Activated naive CD4-positive, alpha-beta T cell treated with anti-CD3 and anti-CD28 coated beads, Interleukin-2, amount 10 ng/mL, durations not matched to agents 7 days and 5 days (primary cell): ENCODE measurements around the gene OPCML.

Experiments used
- CTCF ChIA-PET: fragments of 350-600 bp; sonication (Branson Sonifier 250); formaldehyde crosslinking; loops from one replicate; lab custom pipeline; 2021; ENCODE audit warnings: antibody characterized with exemption; lab: Charles Lee
- DNase-seq: peaks from one replicate; pipeline ENCODE4 v3.0.0-alpha.2; 2020
- H3K27ac Mint-ChIP-seq: one replicate; pipeline ENCODE4 v1.8.0; 2021; ENCODE audit warnings: mild to moderate bottlenecking, moderate library complexity, mixed read lengths
- H3K27me3 Mint-ChIP-seq: one replicate; pipeline ENCODE4 v1.8.0; 2021; ENCODE audit warnings: mild to moderate bottlenecking, mixed read lengths
- H3K36me3 Mint-ChIP-seq: one replicate; pipeline ENCODE4 v1.8.0; 2021; ENCODE audit warnings: mixed read lengths
- H3K4me1 Mint-ChIP-seq: one replicate; pipeline ENCODE4 v1.8.0; 2021; ENCODE audit warnings: mixed read lengths
- H3K4me3 Mint-ChIP-seq: one replicate; pipeline ENCODE4 v1.8.0; 2021; ENCODE audit warnings: mild to moderate bottlenecking, moderate library complexity, mixed read lengths
- H3K9me3 Mint-ChIP-seq: one replicate; pipeline ENCODE4 v1.8.0; 2021; ENCODE audit warnings: mixed read lengths

Gene OPCML

DNA sequence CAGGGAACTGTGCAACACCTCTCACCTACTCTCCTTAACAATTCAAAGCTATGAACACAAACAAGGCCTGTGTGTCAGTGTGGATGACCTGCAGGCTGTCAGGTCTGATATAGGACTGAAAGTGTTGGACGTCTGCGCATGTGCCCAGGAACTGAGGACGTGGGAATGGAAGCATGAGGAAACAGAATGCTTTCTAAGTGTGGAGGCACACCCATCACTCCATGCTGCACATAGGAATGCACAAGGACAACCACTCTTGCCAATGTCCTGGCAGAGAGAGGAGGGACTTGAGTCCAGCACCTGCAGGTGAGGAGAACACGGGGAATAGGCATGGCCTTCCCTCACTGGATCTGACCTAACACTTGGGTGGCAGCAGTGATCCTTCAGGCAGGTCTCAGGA, 874.3 kb downstream of the OPCML start:
- no peak for DNase-seq
- Mint-ChIP-seq H3K4me3 (no peak overlapping the region), H3K9me3 (peaks cover 1% of the 10 kb centered on the region), H3K4me1 (no peaks in the 10 kb centered on the region), H3K27me3 (no peaks in the 10 kb centered on the region), H3K36me3 (no peaks in the 10 kb centered on the region), H3K27ac (no peak overlapping the region)
- CTCF ChIA-PET, result no interaction called here

DNA sequence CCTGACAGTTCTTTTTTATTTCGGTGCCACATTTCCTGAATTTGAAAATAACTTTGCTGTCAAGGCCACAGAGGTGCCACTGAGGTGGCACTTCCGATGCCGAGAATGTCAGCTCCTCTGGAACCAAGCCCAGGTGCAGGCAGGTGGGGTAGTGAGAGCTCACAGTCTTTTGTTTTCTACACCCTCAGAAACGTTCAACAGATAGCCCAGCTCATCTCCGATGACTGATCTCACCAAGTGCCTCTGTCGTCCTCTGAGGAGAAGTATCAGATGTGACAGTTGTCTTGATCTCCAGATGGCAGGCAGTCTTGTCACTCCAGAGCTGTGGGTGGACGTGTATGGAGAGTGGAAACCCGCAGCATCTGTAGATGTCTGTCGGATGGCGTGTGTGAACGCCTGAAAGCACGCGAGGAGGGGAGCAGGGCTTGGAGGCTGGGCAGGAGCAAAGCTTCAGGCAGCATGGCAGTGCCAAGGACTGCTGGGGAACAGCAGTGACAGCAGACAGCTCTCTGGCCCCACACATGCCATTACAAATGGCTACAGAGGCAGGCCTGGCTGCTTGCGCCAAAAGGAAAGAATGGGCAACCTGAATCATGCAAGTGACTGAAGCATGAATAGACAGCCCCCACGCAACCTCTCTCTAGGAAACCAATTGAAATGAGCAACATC, 877.0 kb downstream of the OPCML start:
- Mint-ChIP-seq H3K36me3 (no peaks in the 10 kb centered on the region), H3K9me3 (peaks cover 1% of the 10 kb centered on the region), H3K27me3 (no peaks in the 10 kb centered on the region), H3K4me1 (no peaks in the 10 kb centered on the region), H3K4me3 (no peak overlapping the region), H3K27ac (no peak overlapping the region)
- DNase-seq, result no peak
- CTCF ChIA-PET, result no interaction called here

DNA sequence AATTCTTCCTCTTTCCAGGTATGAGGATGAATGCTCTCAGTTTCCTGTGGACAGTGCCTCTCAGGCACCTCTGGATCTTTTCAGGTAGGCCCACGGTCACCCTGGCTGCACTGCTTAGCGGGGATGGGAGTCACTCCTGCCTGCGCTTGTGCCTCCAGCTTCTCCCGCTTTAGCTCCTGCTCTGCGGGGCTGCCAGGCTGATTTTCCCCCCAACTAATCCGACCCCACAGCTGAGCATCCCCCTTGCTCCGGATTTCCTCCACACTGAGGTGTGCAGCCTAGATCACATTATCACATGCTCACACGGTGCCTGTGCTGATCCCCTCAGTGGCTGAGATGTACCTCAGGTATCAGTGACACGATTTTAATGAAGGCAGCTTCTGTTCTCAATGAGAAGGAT, 879.1 kb downstream of the OPCML start:
- no peak for DNase-seq
- Mint-ChIP-seq H3K4me1 (no peaks in the 10 kb centered on the region), H3K27ac (no peak overlapping the region), H3K27me3 (no peaks in the 10 kb centered on the region), H3K9me3 (peaks cover 4% of the 10 kb centered on the region), H3K4me3 (no peak overlapping the region), H3K36me3 (no peaks in the 10 kb centered on the region)
- CTCF ChIA-PET, result no interaction called here

DNA sequence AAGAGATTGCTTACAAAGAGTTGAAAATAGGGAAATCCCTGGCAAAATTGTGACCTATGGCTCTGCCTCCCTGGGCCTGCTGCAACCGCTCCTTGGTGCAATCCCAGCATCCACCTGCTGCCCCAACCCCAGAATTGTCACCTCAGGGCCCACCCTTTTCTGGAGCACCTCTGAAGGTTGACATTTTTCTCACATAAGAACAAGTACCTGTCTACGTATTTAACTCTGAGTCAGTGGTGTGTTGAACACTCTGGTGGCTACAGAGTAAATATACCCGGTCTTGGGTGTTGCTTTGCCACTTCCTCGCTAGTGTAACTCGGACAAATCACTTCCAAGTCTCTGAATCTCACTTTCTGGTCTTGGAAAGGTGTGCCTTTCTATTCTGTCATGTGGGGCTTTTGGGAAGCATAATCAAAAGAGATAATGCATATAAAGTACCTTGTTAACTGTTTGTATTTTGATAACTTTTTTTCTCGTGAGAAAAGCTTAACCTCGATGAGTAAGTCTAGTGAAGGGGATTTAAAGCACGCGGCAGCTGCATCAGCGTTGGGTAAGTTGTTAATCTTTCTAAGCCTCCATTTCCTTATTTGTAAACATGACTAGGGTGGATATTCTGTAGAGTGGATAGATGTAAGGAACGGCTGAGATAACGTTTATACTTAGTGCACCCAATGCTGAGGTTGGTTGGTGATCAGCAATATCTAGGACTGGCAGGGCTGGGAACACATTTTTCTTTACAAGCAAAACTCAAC, 881.2 kb downstream of the OPCML start:
- CTCF ChIA-PET, result no interaction called here
- Mint-ChIP-seq H3K4me1 (no peaks in the 10 kb centered on the region), H3K36me3 (no peaks in the 10 kb centered on the region), H3K9me3 (peaks cover 4% of the 10 kb centered on the region), H3K4me3 (no peak overlapping the region), H3K27ac (no peak overlapping the region), H3K27me3 (no peaks in the 10 kb centered on the region)
- DNase-seq, result no peak

DNA sequence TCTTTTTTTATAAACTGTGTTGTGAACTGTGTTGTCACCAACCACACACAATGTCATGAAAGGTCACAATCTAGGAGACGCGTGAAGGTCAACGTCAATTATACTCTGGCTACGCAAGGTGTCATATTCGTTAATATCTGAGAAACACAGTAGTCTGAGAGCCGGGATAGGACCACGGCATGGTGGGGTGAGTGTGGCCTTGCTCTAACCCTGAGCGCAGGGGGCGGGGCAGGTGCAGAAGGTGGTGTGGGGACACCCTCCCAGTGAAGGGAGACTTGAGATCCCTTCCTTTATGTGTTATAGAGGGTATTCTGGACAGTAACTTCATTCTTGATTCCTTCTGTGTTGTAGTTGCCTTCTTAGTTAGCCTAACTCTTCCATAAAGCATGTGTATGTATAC, 883.0 kb downstream of the OPCML start:
- Mint-ChIP-seq H3K27me3 (no peaks in the 10 kb centered on the region), H3K9me3 (peaks cover 4% of the 10 kb centered on the region), H3K4me3 (no peak overlapping the region), H3K4me1 (no peaks in the 10 kb centered on the region), H3K27ac (no peak overlapping the region), H3K36me3 (no peaks in the 10 kb centered on the region)
- CTCF ChIA-PET, result no interaction called here
- no peak for DNase-seq

DNA sequence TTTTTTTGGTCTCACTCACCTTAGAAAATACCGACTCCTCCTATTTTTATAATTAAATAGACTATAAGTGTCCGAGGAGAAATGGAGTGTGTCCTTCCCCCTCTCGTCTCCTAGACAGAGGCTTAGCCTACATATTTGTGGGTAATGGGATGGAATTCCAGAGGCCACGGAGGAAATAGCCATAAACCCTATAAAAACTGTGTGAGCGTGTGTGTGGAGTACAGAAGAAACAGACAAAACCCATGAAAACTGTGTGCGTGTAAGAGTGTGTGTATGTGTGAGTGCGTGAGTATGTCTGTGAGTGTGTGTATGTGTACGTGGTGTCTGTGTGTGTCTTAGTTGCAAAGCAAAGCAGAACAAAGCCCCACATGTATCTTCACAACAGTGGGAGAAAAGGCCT, 883.5 kb downstream of the OPCML start:
- Mint-ChIP-seq H3K36me3 (no peaks in the 10 kb centered on the region), H3K4me1 (no peaks in the 10 kb centered on the region), H3K27me3 (no peaks in the 10 kb centered on the region), H3K9me3 (peaks cover 4% of the 10 kb centered on the region), H3K4me3 (no peak overlapping the region), H3K27ac (no peak overlapping the region)
- CTCF ChIA-PET, result no interaction called here
- DNase-seq, result no peak

DNA sequence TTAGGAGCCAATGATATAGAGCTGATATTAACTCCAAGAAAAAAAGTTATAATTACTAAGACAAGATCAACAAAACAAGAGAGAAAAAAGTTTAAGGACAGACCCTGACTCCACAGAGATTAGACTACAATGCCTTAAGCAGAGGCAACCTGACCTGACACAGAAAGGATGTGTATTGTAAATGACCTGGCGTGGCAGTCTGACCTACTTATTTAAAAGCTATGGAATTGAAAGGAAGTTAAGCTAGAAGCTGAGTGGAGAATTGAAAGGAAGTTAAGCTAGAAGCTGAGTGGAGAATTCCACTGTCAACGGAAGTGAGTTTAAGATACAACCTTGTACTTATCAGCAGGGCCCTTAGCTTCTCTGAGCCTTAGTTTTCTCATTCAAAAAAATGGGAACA, 885.4 kb downstream of the OPCML start:
- Mint-ChIP-seq H3K27ac (no peak overlapping the region), H3K9me3 (peaks cover 5% of the 10 kb centered on the region), H3K27me3 (no peaks in the 10 kb centered on the region), H3K4me1 (no peaks in the 10 kb centered on the region), H3K36me3 (no peaks in the 10 kb centered on the region), H3K4me3 (no peak overlapping the region)
- DNase-seq, result no peak
- CTCF ChIA-PET, result no interaction called here

DNA sequence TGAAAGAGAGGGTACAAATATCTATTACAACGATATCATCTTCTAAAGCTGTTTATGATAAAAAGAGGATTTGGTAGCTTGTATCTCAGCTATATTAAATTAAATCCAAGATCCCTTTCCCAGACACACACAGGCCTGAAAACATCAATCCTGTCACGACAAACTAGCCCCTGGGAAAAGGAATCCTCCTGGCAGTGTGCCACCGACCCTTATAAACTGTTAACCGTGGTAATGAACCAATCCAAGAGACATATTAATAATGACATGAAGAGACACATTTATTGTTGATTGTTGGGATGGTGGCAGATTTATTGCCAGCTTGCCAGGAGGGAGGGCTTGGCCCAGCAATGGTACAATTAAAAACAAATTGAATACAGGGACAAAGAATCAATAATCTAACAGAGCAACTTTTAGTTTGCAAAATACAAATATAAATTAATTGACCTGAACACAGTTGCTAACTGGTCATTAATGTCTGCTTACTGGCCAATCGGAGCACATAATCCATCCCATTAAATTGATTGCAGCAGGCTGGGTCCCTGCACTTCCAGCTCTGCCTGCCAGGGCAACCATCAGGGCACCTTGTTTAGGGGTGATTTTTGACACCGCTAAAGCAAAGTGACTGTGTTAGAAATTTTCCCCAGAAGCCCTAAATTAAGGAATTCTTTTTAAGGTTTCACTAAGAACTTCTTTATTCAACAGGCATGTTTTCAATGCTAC, 887.6 kb downstream of the OPCML start:
- CTCF ChIA-PET, result no interaction called here
- no peaks in the 10 kb centered on the region for H3K4me1 Mint-ChIP-seq
- no peaks in the 10 kb centered on the region for H3K36me3 Mint-ChIP-seq
- H3K9me3 Mint-ChIP-seq, result peaks cover 5% of the 10 kb centered on the region
- no peaks in the 10 kb centered on the region for H3K27me3 Mint-ChIP-seq
- no peak overlapping the region for H3K27ac Mint-ChIP-seq
- DNase-seq, result no peak
- no peak overlapping the region for H3K4me3 Mint-ChIP-seq

DNA sequence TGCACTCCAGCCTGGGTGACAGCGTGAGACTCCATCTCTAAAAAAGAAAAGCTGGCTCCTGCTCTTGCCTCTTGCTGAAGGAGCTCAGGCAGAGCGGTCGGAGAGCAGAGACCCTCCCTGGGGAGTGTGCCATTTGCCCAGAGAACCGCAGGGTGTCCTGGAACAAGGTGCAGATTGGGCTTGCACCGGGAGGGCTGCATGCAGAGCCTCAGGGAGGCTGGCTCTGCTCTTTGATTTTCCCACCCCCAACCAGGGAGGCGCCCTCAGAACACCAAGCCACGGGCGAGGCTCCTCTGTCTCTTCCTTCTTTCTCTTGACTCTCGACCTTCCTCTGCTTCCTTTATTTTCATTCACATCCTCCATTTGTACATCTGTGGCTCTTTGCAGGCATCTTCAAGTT, 889.1 kb downstream of the OPCML start:
- Mint-ChIP-seq H3K9me3 (peaks cover 2% of the 10 kb centered on the region), H3K27ac (no peak overlapping the region), H3K4me3 (no peak overlapping the region), H3K27me3 (no peaks in the 10 kb centered on the region), H3K4me1 (no peaks in the 10 kb centered on the region), H3K36me3 (no peaks in the 10 kb centered on the region)
- CTCF ChIA-PET, result no interaction called here
- no peak for DNase-seq

DNA sequence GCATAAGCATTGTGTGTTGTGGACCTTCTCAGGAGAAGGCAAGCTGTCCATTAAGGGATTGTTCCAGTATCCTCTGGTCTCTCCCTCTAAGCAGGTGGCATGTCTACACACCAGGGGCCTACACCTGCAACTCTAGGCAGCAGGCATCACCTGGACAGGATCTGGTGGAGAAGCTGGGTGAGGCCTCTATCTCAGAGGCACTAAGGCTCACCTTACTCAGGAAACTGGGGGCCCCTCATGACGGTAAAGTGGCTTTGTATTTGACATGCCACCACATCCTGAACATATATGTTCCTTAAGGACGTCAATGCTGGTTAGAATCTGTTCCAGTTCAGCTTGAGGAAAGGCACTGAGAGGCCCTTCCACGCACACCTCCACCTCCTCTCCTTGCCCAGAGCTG, 891.3 kb downstream of the OPCML start:
- no peaks in the 10 kb centered on the region for H3K4me1 Mint-ChIP-seq
- H3K27ac Mint-ChIP-seq, result no peak overlapping the region
- H3K4me3 Mint-ChIP-seq, result no peak overlapping the region

DNA sequence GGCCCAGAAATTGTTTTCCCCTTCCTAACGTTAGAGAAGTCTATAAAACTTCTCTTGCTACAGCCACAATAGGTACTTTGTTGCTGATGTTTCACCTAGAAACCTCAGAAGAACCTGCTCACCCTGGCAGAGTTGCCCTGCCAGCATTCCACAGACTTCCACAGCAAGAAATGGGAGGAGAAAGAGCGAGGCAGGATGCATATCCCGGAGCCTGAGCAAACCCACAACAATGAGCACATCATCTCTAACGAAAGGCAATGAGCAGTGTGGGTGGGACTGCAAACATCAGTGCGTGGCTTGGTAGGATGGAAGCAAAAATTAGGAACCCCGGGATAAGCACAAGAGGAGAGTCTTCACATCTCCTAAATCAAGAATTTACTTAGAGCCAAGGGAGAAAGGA, 892.3 kb downstream of the OPCML start:
- CTCF ChIA-PET, result no interaction called here
- Mint-ChIP-seq H3K27ac (no peak overlapping the region), H3K36me3 (no peaks in the 10 kb centered on the region), H3K9me3 (peaks cover 2% of the 10 kb centered on the region), H3K27me3 (no peaks in the 10 kb centered on the region), H3K4me3 (no peak overlapping the region), H3K4me1 (no peaks in the 10 kb centered on the region)
- no peak for DNase-seq

More for the DNA sequence above, 891.3 kb downstream of the OPCML start:
- Mint-ChIP-seq H3K27me3 (no peaks in the 10 kb centered on the region), H3K36me3 (no peaks in the 10 kb centered on the region), H3K9me3 (peaks cover 2% of the 10 kb centered on the region)
- DNase-seq, result no peak
- CTCF ChIA-PET, result interaction anchor here (0.6 kb wide), 1 partner anchor 146 kb away, joined by 4 read pairs; no protein-coding TSS in a partner anchor

DNA sequence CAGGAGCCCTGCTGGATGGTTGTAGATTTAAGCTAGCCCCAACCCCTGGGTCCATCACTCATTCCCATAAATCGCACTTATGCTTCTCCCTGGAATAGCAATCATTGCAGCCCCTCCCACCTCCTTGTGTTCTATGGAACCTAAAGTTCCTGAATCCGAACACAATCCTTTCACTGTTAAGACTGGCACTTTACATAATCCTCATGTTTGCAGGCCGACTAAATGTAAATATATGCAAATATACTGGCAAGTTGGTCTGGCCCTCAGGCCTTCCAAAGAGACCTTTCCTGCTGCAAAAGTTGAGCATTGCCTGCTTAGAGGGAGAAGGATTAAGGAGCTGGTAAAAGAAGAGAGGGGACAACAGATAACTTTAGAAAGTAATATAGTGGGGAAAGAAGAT, 892.9 kb downstream of the OPCML start:
- Mint-ChIP-seq H3K27me3 (no peaks in the 10 kb centered on the region), H3K9me3 (peaks cover 2% of the 10 kb centered on the region), H3K4me3 (no peak overlapping the region), H3K36me3 (no peaks in the 10 kb centered on the region), H3K27ac (no peak overlapping the region), H3K4me1 (no peaks in the 10 kb centered on the region)
- DNase-seq, result no peak
- CTCF ChIA-PET, result no interaction called here

DNA sequence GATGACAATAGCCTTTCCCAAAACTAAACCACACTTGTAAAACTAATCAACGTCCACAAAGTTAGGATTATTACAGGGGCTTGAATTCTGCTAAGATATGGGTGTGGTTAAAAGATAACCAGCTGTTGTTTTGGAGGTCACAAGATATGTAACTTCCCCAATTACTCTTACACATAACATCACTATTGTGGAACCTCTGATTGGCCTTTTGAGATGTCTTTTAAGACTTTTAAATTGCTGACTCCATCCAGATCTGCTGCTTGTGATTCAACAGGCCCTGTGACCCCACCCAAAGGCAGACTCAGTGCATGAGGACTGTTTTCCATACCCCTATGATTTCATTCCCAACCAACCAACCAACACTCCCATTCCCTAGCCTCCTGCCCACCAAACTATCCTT, 893.9 kb downstream of the OPCML start:
- Mint-ChIP-seq H3K27me3 (no peaks in the 10 kb centered on the region), H3K36me3 (no peaks in the 10 kb centered on the region), H3K4me1 (no peaks in the 10 kb centered on the region), H3K9me3 (peaks cover under 1% of the 10 kb centered on the region), H3K27ac (no peak overlapping the region), H3K4me3 (no peak overlapping the region)
- no peak for DNase-seq
- CTCF ChIA-PET, result no interaction called here

DNA sequence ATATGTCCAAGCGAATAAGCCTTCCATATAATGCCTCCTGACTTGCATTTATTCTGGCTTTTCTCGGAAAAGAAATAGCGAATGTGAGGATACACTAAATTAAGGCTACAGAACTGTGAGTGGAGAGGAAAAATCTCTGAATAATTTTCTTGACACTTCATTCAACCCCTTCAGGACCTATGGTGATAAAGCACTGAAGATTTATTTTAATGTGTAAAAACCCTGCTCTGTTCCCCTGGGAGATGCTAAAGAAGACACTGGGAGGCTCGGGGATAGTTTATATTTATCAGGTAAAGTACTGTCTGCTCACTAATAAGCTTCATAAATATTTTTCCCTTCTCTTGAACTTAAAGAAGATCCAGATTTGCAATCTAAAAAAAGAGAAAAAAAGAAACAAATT, 895.8 kb downstream of the OPCML start:
- H3K4me1 Mint-ChIP-seq, result no peaks in the 10 kb centered on the region
- no peak for DNase-seq
- CTCF ChIA-PET, result no interaction called here

More for the DNA sequence above, 895.8 kb downstream of the OPCML start:
- no peak overlapping the region for H3K4me3 Mint-ChIP-seq
- H3K27ac Mint-ChIP-seq, result no peak overlapping the region
- H3K36me3 Mint-ChIP-seq, result no peaks in the 10 kb centered on the region
- no peaks in the 10 kb centered on the region for H3K27me3 Mint-ChIP-seq
- H3K9me3 Mint-ChIP-seq, result no peaks in the 10 kb centered on the region
